ENCODE results near the gene NINJ1.
"Not testable (repeated sequence)": the region's sequence is repeated elsewhere in the genome, so short reads cannot be mapped to it uniquely, and the experiment has no call there.

The NINJ1 gene

GRCh38 chr9:93118863-93119702 is 15.0 kb downstream of the NINJ1 start:
- Histone ChIP-seq H3K27ac (ENCODE audit: low read depth, low read length) (no peak overlapping the region), H2AFZ (ENCODE audit: low read depth, low read length, severe bottlenecking) (no peak overlapping the region), H3K4me3 (ENCODE audit: insufficient read depth, low read length, poor library complexity, severe bottlenecking) (no peak overlapping the region), H4K20me1 (ENCODE audit: low read depth, low read length) (no peaks in the 10 kb centered on the region), H3K4me2 (ENCODE audit: low read depth, low read length, poor library complexity, severe bottlenecking) (no peak overlapping the region), H3K79me2 (ENCODE audit: insufficient read depth, low read length) (no peaks in the 10 kb centered on the region), H3K36me3 (ENCODE audit: low read length) (no peaks in the 10 kb centered on the region), H3K9me2 (replicated peaks; ENCODE audit: insufficient read depth, low read length) (no peaks in the 10 kb centered on the region), H3K27me3 (ENCODE audit: low read length) (no peaks in the 10 kb centered on the region), H3K9ac (ENCODE audit: low read length) (no peak overlapping the region), H3K9me3 (ENCODE audit: insufficient read depth, low read length) (no peaks in the 10 kb centered on the region), H3F3A (ENCODE audit: insufficient read depth) (no peaks in the 10 kb centered on the region)
- TF ChIP-seq EZH2phosphoT487 (conservative IDR thresholded peaks at IDR 0.05; ENCODE audit: low read length): no peak
- TF ChIP-seq, protein P1, sequence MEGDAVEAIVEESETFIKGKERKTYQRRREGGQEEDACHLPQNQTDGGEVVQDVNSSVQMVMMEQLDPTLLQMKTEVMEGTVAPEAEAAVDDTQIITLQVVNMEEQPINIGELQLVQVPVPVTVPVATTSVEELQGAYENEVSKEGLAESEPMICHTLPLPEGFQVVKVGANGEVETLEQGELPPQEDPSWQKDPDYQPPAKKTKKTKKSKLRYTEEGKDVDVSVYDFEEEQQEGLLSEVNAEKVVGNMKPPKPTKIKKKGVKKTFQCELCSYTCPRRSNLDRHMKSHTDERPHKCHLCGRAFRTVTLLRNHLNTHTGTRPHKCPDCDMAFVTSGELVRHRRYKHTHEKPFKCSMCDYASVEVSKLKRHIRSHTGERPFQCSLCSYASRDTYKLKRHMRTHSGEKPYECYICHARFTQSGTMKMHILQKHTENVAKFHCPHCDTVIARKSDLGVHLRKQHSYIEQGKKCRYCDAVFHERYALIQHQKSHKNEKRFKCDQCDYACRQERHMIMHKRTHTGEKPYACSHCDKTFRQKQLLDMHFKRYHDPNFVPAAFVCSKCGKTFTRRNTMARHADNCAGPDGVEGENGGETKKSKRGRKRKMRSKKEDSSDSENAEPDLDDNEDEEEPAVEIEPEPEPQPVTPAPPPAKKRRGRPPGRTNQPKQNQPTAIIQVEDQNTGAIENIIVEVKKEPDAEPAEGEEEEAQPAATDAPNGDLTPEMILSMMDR (IDR thresholded peaks at IDR 0.05; ENCODE audit: insufficient read depth, low read length, poor library complexity, severe bottlenecking): no peak

DNA sequence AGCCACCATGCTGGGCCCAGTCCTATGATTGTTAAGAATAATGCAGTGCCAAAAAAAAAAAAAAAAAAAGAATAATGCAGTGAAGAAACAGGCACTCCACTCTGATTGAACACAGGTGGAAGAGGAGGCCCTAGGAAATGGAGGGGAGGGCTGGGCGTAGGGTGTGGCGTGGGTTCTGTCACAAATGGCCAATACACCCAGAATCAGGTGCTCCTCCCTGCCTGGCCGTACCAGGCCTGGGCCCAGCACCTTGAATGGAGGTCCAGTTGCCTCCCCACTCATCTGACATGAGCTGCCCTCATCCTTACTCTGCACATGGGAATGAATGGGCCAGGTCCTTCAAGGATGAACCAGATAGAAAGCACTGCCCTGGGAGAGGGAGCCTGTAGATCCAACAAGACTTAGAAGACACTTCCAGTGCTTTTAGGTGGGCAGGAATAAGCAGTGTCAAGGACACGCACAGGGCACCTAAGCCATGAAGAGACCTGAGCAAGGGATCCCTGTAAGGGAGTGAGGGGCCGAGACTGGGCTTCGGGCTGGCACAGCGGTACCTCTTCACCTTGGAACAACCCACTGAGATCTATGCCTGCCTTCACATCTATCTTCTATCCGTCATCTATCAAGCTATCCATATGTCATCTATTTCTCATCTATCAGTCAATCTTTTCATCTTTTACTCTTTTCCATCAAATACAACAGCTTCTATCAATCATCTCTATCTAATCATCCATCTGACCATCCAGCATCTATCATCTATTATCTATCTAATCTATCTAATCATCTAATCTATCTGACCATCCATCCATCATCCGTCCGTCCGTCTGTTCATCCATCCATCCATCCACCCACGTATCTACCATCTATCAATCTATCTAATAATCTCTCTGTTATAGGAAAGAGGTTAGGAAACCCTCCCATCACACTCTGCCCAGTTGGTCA is 15.9 kb downstream of the NINJ1 start:
- Histone ChIP-seq H3K27ac (ENCODE audit: low read depth, low read length) (no peak overlapping the region), H3K9me2 (replicated peaks; ENCODE audit: insufficient read depth, low read length) (no peaks in the 10 kb centered on the region), H3K27me3 (ENCODE audit: low read length) (no peaks in the 10 kb centered on the region), H4K20me1 (ENCODE audit: low read depth, low read length) (no peaks in the 10 kb centered on the region), H3F3A (ENCODE audit: insufficient read depth) (no peaks in the 10 kb centered on the region), H3K4me3 (ENCODE audit: insufficient read depth, low read length, poor library complexity, severe bottlenecking) (no peak overlapping the region), H3K79me2 (ENCODE audit: insufficient read depth, low read length) (no peaks in the 10 kb centered on the region), H3K4me2 (ENCODE audit: low read depth, low read length, poor library complexity, severe bottlenecking) (no peak overlapping the region), H3K9ac (ENCODE audit: low read length) (no peak overlapping the region), H2AFZ (ENCODE audit: low read depth, low read length, severe bottlenecking) (no peak overlapping the region), H3K9me3 (ENCODE audit: insufficient read depth, low read length) (no peaks in the 10 kb centered on the region), H3K36me3 (ENCODE audit: low read length) (no peaks in the 10 kb centered on the region)
- TF ChIP-seq, protein P1 (IDR thresholded peaks at IDR 0.05; ENCODE audit: insufficient read depth, low read length, poor library complexity, severe bottlenecking): no peak
- no peak for TF ChIP-seq EZH2phosphoT487 (conservative IDR thresholded peaks at IDR 0.05; ENCODE audit: low read length)

GRCh38 chr9:93117521-93117920 is 16.5 kb downstream of the NINJ1 start:
- H3K27me3 ChIP-seq (ENCODE audit: low read length); H3K9me2 ChIP-seq (replicated peaks; ENCODE audit: insufficient read depth, low read length); H3K27ac ChIP-seq (ENCODE audit: low read depth, low read length); H3K36me3 ChIP-seq (ENCODE audit: low read length); H4K20me1 ChIP-seq (ENCODE audit: low read depth, low read length); H3K9me3 ChIP-seq (ENCODE audit: insufficient read depth, low read length); H3K4me3 ChIP-seq (ENCODE audit: insufficient read depth, low read length, poor library complexity, severe bottlenecking); H2AFZ ChIP-seq (ENCODE audit: low read depth, low read length, severe bottlenecking); H3F3A ChIP-seq (ENCODE audit: insufficient read depth); H3K79me2 ChIP-seq (ENCODE audit: insufficient read depth, low read length); H3K9ac ChIP-seq (ENCODE audit: low read length); H3K4me2 ChIP-seq (ENCODE audit: low read depth, low read length, poor library complexity, severe bottlenecking): not testable (repeated sequence)

All from SU-DHL-6 (cell line).